ENCODE measurements around the gene LDLRAD1.
"Not testable (repeated sequence)": the region's sequence is repeated elsewhere in the genome, so short reads cannot be mapped to it uniquely, and the experiment has no call there.

LDLRAD1 gene

GRCh38 chr1:53995683-53996082, 22.3 kb downstream of the LDLRAD1 start:
- TF ChIP-seq NFRKB (IDR thresholded peaks at IDR 0.05) (no peak), L3MBTL2 (conservative IDR thresholded peaks at IDR 0.05) (no peak), ZNF384 (IDR thresholded peaks at IDR 0.05) (no peak), HDGF (IDR thresholded peaks at IDR 0.05; ENCODE audit: borderline replicate concordance) (no peak), PKNOX1 (IDR thresholded peaks at IDR 0.05) (no peak), ELF4 (IDR thresholded peaks at IDR 0.05) (no peak), SUZ12 (IDR thresholded peaks at IDR 0.05) (no peak), SP1 (IDR thresholded peaks at IDR 0.05) (no peak), LEF1 (IDR thresholded peaks at IDR 0.05; ENCODE audit: borderline replicate concordance) (no peak), CTBP1 (IDR thresholded peaks at IDR 0.05; ENCODE audit: borderline replicate concordance) (no peak), TARDBP (IDR thresholded peaks at IDR 0.05) (no peak), FOXM1 (IDR thresholded peaks at IDR 0.05; ENCODE audit: borderline replicate concordance) (no peak), ARNT (IDR thresholded peaks at IDR 0.05) (no peak), BHLHE40 (IDR thresholded peaks at IDR 0.05; ENCODE audit: borderline replicate concordance) (no peak), FOXK2 (IDR thresholded peaks at IDR 0.05) (no peak), FOXA1 (IDR thresholded peaks at IDR 0.05) (no peak)
- ChIA-PET CTCF (interaction anchor here (0.6 kb wide), 1 partner anchor 21 kb away, joined by 5 read pairs; no protein-coding TSS in a partner anchor), POLR2A (no interaction called here)
- no peak for DNase-seq (ENCODE audit: extremely low spot score)

DNA sequence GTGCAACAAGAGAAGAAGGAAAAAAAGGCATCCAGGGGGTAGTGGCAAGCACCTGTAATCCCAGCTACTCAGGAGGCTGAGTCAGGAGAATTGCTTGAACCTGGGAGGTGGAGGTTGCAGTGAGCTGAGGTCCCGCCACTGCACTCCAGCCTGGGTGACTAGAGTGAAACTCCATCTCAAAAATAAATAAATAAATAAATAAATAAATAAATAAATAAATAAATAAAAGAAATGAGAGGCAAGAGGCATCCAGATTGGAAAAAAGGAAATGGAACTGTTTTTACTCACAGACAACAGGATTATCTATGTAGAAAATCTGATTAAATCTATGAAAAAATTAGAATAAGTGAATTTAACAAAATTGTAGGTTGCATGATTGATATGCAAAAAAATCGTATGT, 23.5 kb downstream of the LDLRAD1 start:
- DNase-seq (ENCODE audit: extremely low spot score); POLR2A ChIA-PET: not testable (repeated sequence)
- CTCF ChIA-PET: interaction anchor here (0.7 kb wide), 1 partner anchor 60 kb away, joined by 4 read pairs; no protein-coding TSS in a partner anchor

DNA sequence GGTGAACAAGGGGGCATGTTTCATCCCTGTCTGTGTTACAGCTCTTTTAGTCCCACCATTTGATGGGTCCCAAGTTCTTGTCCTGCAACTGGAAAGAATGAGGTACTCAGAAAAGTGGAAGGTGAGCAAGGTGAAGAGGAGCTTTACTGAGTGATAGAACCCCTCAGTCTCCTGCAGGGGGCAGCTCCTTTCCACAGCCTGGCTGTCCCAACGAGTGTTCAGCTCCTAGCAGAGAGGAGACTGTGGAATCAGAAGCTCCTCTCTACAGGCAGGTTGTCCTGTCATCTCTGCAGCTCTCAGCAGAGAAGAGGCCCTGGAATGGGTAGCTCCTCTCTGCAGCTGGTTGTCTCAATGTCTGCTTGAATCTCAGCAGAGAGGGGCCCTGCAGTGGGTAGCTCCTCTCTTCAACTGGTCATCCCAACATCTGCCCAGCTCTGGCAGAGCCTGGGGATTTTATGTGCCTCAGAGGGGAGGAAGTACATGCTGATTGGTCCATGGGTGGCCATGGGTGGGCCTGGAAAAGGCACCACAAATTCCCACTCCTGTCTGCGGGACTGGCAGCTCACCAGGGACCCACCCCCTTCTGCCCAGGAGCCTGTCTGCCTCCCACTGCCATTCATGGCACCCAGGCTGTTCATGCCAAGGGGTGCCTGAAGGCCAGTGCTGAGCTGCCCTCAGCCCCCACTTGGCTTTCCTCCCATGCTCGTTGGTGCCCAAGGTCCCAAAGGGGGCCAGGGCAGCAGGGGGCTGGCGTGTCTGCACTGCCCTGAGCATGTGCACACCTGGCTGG, 25.7 kb downstream of the LDLRAD1 start:
- DNase-seq (ENCODE audit: extremely low spot score): no peak
- TF ChIP-seq LEF1 (IDR thresholded peaks at IDR 0.05; ENCODE audit: borderline replicate concordance) (no peak), PKNOX1 (IDR thresholded peaks at IDR 0.05) (no peak), SP1 (IDR thresholded peaks at IDR 0.05) (no peak), HDGF (IDR thresholded peaks at IDR 0.05; ENCODE audit: borderline replicate concordance) (no peak), CTBP1 (IDR thresholded peaks at IDR 0.05; ENCODE audit: borderline replicate concordance) (no peak), TARDBP (IDR thresholded peaks at IDR 0.05) (no peak), BHLHE40 (IDR thresholded peaks at IDR 0.05; ENCODE audit: borderline replicate concordance) (no peak), FOXM1 (IDR thresholded peaks at IDR 0.05; ENCODE audit: borderline replicate concordance) (no peak), FOXA1 (IDR thresholded peaks at IDR 0.05) (no peak), ZNF384 (IDR thresholded peaks at IDR 0.05) (no peak), NFRKB (IDR thresholded peaks at IDR 0.05) (no peak)
- ChIA-PET POLR2A (no interaction called here), CTCF (no interaction called here)

DNA sequence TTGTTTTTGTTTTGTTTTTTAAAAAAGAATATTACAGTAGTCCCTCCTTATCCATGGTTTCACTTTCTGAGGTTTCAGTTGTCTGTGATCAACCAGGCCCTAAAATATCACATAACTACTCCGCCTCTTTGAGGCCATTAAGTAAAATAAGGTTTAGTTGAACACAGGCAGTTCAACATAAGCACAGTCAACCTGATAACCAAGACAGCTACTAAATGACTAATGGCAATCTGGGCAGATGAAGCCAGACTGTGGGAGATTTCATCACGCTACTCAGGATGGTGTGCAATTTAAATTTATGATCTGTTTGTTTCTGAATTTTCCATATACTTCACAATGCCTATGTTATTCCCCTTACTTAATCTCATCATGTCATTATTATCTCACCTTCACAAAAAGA, 30.1 kb downstream of the LDLRAD1 start:
- DNase-seq (ENCODE audit: extremely low spot score): no peak
- TF ChIP-seq HDGF (IDR thresholded peaks at IDR 0.05; ENCODE audit: borderline replicate concordance) (no peak), SP1 (IDR thresholded peaks at IDR 0.05) (no peak), LEF1 (IDR thresholded peaks at IDR 0.05; ENCODE audit: borderline replicate concordance) (no peak), CTBP1 (IDR thresholded peaks at IDR 0.05; ENCODE audit: borderline replicate concordance) (no peak), TARDBP (IDR thresholded peaks at IDR 0.05) (no peak), PKNOX1 (IDR thresholded peaks at IDR 0.05) (no peak), ARNT (IDR thresholded peaks at IDR 0.05) (no peak), SUZ12 (IDR thresholded peaks at IDR 0.05) (no peak), ZNF384 (IDR thresholded peaks at IDR 0.05) (no peak), L3MBTL2 (conservative IDR thresholded peaks at IDR 0.05) (no peak), NFRKB (IDR thresholded peaks at IDR 0.05) (no peak)
- ChIA-PET POLR2A (no interaction called here), CTCF (no interaction called here)

DNA sequence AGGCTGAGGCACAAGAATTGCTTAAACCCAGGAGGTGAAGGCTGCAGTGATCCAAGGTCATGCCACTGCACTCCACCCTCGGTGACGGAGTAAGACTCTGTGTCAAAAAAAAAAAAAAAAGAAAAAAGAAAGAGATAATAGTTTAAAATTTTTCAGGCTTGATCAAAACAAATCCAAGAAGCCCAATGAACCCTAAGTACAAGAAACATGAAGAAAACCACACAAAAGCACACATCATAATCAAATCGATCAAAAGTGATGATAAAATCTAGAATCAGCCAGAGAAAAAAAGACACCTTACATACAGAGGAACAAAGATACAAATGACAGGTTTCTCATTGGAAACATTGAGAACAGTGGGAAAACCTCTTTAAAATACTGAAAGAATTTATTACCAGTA, 31.5 kb downstream of the LDLRAD1 start:
- ChIA-PET CTCF (no interaction called here), POLR2A (no interaction called here)
- TF ChIP-seq TARDBP (IDR thresholded peaks at IDR 0.05) (no peak), ZNF384 (IDR thresholded peaks at IDR 0.05) (no peak), L3MBTL2 (conservative IDR thresholded peaks at IDR 0.05) (no peak), SUZ12 (IDR thresholded peaks at IDR 0.05) (no peak), HDGF (IDR thresholded peaks at IDR 0.05; ENCODE audit: borderline replicate concordance) (no peak), FOXM1 (IDR thresholded peaks at IDR 0.05; ENCODE audit: borderline replicate concordance) (no peak), CTBP1 (IDR thresholded peaks at IDR 0.05; ENCODE audit: borderline replicate concordance) (no peak), NFRKB (IDR thresholded peaks at IDR 0.05) (no peak), BHLHE40 (IDR thresholded peaks at IDR 0.05; ENCODE audit: borderline replicate concordance) (no peak), FOXA1 (IDR thresholded peaks at IDR 0.05) (no peak), PKNOX1 (IDR thresholded peaks at IDR 0.05) (no peak), ARNT (IDR thresholded peaks at IDR 0.05) (no peak), SP1 (IDR thresholded peaks at IDR 0.05) (no peak), LEF1 (IDR thresholded peaks at IDR 0.05; ENCODE audit: borderline replicate concordance) (no peak), ELF4 (IDR thresholded peaks at IDR 0.05) (no peak)
- DNase-seq (ENCODE audit: extremely low spot score): no peak
